SKM-1 (cell line): Measurements from ENCODE around the gene HAL.

Source experiments
- DNase-seq: peaks from one replicate; lab custom pipeline; 2025; ENCODE audit not compliant: unreplicated experiment; lab: John Stamatoyannopoulos, UW

Gene HAL

GRCh38 chr12:95942524-95943329 lies 53.4 kb downstream of the HAL start, which contains the start of gene CCDC38:
Gene CCDC38 (minus strand): TSS chr12:95942614. CDS start chr12:95936509, 6,105 bp downstream.
- peak; percentile 28 for DNase-seq

DNA sequence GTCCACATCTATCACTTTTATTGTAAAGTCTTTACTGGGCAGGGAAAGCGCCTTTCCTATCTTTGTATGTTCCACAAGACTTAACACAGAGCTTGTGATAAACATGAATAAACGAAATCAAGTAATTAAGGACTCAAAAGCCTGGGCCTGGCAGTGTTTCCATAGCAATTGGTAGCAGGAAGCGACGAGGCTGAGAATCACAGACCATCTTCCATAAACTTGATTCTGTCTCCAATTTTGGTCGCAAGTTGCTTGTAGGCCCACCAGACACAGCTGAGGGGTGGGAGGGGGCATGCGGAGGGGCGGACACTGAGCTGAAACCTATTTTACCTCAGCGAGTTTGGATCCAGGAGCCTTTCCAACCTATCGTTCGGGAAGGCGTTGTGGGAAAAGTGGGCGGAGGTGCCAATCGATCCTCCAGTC lies 54.0 kb downstream of the HAL start:
- DNase-seq, result no peak

DNA sequence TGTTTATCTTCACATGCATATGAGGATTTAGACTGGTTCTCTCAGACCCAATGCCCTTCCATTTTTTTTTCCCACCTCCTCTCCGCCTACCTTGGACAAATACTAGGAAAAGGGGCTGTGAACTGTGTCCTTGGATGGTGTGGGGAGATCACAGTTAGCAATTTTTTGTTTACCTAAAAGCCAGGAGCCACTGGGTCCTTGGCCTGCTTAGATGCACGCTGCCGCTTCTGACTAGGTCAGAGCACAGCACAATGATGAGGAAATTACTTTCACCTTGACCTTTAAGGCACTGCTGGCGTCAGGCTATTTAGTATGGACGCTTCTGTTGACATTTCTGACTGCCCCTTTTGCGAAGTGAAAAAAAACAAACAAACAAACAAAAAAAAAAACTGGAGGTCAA lies 55.6 kb downstream of the HAL start:
- DNase-seq, result no peak
